Activated T-helper 1 cell treated with Interleukin-2 at 50 U/mL for 16 hours (primary cell): ENCODE measurements around the gene ANAPC15.

ENCODE experiments used
- DNase-seq: peaks from one replicate; pipeline ENCODE4 v3.0.0-alpha.2; 2020; ENCODE audit warnings: low read depth

Gene ANAPC15

DNA sequence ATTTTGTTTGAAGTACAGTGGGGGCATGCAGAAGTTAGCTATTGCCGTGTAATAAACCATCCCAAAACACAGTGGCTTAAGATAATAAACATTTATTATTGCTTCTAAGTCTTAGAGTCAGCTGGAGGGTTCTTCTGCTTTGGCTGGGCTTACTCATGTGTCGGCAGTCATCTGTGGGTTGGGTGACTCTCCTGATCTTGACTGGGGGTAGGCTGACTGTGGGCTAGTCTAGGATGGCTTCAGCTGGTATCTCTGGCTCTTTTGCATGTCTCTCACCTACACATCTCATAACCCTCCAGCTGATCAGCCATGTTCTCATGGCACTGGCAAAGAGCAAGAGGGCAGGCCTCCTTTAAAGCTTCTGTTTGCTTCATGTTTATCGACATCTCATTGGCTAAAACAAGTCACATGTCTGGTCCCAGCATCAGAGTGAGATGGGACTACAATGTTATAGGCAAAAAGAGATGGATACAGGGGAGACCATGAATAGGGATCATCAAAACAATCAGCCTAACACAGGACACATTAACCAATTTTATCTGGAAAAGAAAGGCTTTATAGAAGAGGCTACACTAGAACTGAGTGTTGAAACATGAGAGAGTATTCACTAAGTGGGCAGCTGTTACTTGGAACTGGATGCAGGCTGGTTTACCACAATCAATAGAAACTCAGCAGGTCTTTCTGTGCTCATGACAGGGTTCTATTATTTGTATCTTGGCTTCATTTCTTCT lies 26.7 kb downstream of the ANAPC15 start:
- DNase-seq = no peak

DNA sequence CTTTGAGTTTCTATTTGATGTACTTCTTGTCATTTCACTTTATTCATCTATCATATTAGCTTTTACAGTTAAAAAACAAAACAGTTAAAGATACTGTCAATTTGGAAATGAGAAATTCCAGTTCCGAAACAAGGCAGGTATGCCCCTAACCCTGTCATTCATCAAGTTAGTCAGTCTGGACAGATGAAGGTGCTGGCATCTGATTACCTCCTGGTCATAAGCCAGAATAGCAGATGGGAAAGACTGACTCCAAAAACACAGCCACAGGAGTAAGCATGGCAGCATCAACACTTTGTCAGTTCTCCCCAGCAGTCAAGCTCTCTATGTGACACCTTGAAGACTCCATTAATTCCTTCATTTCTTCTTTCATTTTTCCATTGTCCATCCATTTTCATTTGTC lies 27.5 kb downstream of the ANAPC15 start:
- no peak for DNase-seq

- DNase-seq = no peak
These were observed 28.4 kb downstream of the ANAPC15 start for GRCh38 chr11:72084076-72084475.

GRCh38 chr11:72083414-72083813 lies 29.1 kb downstream of the ANAPC15 start:
- DNase-seq = no peak

DNA sequence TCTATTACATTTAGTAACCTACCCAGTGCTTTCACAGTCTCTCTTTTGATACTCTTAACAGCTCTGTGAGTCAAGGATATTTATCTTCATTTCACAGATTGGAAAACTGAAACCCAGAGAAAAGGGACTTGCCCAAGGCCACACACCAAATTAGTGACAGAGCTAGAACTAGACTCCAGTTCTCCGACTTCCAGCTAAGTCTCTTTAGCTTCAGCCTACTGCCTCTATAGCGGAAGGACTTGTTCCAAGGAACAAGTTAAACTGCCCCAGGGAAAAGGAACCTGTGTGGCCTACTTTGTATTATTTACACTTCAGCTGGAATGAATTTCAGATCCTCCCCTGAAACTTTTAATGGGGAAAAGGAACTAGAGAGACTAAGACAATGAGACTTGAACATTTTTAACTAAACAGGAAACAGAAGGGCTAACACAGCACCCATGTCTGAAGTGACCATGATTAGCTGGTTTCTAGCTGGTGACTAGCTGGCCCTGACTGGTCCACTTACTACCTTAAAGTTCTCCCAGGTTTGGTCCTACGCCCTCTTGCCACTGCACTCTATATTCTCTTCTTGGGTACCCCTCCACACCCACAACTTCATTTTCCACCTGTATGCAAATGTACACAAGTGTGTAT lies 30.6 kb downstream of the ANAPC15 start:
- DNase-seq = no peak

GRCh38 chr11:72081184-72081644 lies 31.3 kb downstream of the ANAPC15 start:
- no peak for DNase-seq

DNA sequence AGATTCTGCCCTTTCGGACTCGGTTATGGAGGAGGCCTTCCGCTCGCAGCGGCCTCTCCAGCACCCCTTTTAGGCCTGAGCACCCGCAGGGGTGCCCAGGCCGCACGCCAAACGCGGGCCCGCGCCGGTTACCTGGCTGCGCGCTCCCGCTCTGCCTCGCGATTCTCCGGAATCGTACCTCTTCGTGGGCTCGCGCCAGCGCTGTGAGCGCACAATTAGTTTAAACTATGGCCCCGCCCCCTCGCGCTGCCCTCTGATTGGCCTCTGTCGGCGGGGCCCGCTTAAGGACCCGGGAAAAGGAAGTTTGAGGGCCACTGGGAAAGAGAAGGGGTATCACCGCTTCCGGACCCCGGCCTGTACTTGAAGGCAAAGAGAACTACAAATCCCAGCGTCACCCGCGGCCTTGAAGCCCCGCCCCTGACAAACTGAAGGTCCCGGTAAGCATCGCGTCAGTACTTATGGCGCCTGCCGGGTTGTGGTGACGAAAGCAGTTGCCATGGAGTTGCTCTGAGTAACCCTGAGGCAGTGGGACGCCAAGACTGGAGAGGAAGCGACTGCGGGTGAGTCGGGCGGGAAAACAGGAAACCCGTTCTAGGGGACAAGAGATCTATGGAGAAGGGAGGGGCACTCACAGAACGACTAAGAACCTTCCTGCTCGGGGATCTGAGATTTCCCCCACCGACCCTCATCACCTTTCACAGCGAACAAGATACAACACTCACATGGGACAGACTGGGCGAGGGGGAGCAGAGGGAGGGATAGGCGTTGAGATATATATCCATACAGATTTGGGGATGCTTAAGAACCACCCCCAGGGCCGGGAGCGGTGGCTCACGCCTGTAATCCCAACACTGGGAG lies 31.9 kb downstream of the ANAPC15 start, which contains the start of the genes LRRC51 and NUMA1:
TSS of gene LRRC51 (plus strand) at position 525 of the 858 bp plus-strand sequence. CDS start 8,234 bp downstream, outside the sequence.
TSS of gene NUMA1 (minus strand) at position 217 of the 858 bp plus-strand sequence. CDS start 44,599 bp downstream, outside the sequence.
- DNase-seq = peak; percentile 97

- DNase-seq = no peak
These were observed 32.6 kb downstream of the ANAPC15 start for GRCh38 chr11:72079819-72080325.

- no peak for DNase-seq
These were observed 34.0 kb downstream of the ANAPC15 start for GRCh38 chr11:72078477-72078876.

DNA sequence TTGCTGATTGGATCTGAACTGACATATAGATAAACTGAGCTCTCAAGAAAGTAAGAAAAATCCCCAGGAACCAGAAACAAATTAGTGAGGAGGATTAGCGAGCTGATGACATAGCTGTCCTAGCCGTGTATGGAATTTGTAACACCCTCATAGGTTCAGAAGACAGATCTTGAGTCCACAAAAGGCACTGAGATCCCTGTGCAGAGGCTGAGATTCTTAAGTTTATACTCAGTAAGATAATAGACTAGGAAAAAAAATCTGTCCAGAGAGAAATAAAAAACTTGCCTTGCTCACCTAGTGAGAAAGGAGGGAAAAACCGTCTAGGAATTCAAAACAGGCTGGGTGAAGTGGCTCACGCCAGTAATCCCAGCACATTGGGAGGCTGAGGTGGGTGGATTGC lies 36.7 kb downstream of the ANAPC15 start:
- no peak for DNase-seq

DNA sequence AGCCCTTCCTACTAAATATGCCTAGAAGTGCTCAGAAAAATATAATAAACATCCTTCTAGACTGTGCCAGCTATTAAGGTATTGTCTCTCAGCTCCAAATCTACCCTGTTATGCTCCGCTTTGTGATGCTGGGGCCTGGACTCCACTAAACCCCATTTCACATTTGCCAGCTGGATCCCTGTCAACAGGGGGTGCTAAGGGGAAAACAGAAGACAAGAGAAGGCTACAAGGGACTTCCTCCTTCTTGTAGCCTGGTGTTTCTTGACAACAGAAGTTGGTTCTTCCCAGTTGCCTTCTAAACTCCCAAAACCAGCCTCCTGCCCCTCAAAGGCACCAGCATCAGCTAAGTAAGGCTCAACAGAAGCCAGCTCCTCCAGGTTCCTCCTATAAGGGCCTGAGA lies 37.4 kb downstream of the ANAPC15 start:
- DNase-seq = no peak

GRCh38 chr11:72072348-72072747 lies 40.1 kb downstream of the ANAPC15 start:
- no peak for DNase-seq

DNA sequence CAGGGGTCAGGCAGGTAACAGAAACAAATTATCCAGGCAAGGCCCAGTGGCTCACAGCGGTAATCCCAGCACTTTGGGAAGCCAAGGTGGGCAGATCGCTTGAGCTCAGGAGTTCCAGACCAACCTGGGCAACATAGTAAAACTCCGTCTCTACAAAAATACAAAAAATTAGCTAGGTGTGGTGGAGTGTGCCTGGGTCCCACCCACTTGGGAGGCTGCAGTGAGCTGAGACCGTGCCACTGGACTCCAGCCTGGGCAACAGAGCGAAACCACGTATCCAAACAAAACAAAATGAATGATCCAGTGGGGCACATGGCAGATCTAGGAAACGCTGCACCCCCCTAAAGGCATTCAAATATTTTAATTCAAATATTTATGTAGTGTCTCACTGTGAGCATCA lies 42.0 kb downstream of the ANAPC15 start:
- DNase-seq = no peak

DNA sequence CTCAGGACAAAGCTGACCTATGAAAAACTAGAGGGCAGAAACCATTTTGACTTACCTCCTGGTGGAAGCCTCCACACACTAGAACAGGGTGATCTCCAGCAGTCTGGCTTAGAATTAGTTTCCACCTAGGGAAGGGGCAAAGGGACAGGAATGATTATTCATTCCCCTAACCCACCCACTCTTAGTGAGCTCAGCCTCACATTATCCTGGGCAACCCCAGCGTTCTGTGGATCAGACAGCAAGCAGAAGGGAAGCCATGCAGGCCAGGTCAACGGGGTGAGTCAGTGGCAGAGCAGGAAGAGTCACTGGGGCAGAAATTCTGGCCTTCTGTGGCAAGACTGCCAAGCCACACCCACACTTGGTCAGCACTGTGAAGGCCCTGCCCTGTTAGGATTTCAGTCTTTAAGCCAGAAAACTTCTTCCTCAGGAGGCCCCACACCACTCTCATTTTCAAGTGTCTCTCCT lies 42.7 kb downstream of the ANAPC15 start:
- no peak for DNase-seq

DNA sequence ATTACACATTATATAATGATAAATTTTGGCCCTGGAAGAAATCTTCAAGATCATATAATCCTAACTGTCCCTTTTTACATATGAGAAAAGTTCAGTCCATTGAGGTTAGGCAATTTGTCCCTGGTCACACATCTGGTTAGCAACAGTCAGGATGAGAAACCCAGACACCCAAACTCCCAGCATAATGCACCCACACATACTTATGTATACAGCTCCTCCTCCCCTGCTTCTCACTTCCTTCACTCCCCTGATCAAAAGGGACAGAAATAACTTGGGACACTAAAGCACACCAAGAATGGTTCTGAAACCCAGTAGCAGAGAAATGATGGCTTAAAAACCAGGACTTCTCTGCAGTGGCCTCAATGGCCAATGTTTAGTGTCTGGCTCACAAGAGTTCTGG lies 43.3 kb downstream of the ANAPC15 start:
- DNase-seq = no peak

- no peak for DNase-seq
These were observed 44.8 kb downstream of the ANAPC15 start for GRCh38 chr11:72067676-72068075.

DNA sequence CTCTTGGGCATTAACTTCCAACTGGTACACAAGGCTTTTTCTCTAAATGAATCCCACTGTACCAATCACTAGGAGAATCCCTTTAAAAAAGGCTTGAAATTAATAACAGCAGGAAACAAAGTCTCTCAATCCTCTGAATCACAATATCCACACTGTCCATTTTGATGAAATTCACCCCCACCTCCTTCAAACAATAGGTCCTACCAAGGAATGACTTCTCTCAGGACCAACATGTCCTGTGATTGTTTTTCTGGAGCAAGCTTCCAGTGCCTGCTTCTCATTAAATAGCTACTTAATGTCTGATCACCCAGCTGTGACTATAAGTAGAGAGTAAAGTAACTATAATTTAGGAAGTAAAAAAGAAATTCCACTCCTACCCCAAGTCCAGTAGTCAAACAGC lies 45.2 kb downstream of the ANAPC15 start:
- DNase-seq = no peak

DNA sequence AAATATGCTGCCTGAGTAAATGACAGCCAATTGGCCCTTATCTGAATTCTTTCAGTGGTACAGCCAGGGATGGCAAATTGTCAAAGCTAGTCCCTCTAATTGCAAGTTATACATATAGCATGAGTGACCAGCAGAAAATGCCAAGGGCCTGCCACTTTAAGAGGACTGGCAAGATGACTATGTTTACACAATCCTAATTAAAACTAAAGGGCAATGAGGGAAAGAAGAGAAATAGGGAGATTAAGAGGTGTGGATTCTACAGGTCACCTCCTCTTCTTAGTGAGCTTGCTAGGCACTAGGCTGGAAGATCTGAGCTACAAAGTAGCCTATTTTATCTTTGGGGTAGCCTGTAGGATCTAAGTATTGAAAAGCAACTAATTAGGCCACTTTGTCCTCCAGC lies 45.6 kb downstream of the ANAPC15 start:
- DNase-seq = no peak

- no peak for DNase-seq
These were observed 50.6 kb downstream of the ANAPC15 start for GRCh38 chr11:72061739-72062396.
